H1 (cell line): ENCODE measurements around the gene SSH2. TPM values are rescaled to one million over a fixed set of nuclear protein-coding genes. Genes with fewer than 3 reads are reported as not detected.

ENCODE experiments used
- CTCF ChIA-PET: fragments of 300-600 bp; sonication (Branson Sonifier 250); formaldehyde crosslinking; loops from one replicate; lab custom pipeline; 2021; ENCODE audit not compliant: partially characterized antibody; lab: Charles Lee
- POLR2A ChIA-PET: fragments of 300-600 bp; sonication (Branson Sonifier 250); formaldehyde crosslinking; loops from one replicate; lab custom pipeline; 2021; ENCODE audit warnings: inconsistent platforms; ENCODE audit not compliant: partially characterized antibody; lab: Charles Lee
- DNase-seq, 2 experiments: peaks; one replicate each; pipeline versions ENCODE4 v3.0.0 to v3.0.0-alpha.2; 2010 to 2022; ENCODE audit warnings: low spot score in 2 of 2, low read depth in 1 of 2, mixed read lengths in 1 of 2
- FAIRE-seq: peaks from 2 replicates; lab custom pipeline; 2011; peaks lifted over from hg19 to GRCh38; lab: Jason Lieb, UNC
- H2AFZ ChIP-seq: 2 replicates; pipeline ENCODE4 v1.8.1; 2012; ENCODE audit warnings: low read length, inconsistent platforms
- H2AK5ac ChIP-seq: 2 replicates; pipeline ENCODE4 v1.6.1; 2013; ENCODE audit warnings: low read depth, low read length
- H2BK120ac ChIP-seq: replicated peaks from 2 replicates; pipeline ENCODE3; 2013; ENCODE audit warnings: low read depth, low read length, inconsistent platforms
- H2BK12ac ChIP-seq: 2 replicates; pipeline ENCODE4 v1.6.1; 2013; ENCODE audit warnings: low read depth, low read length
- H2BK15ac ChIP-seq: 2 replicates; pipeline ENCODE4 v1.6.1; 2013; ENCODE audit warnings: low read length
- H2BK20ac ChIP-seq: 2 replicates; pipeline ENCODE4 v1.6.1; 2013; ENCODE audit warnings: low read length
- H2BK5ac ChIP-seq: 2 replicates; pipeline ENCODE4 v1.6.1; 2013; ENCODE audit warnings: low read depth, low read length
- H3K14ac ChIP-seq: 2 replicates; pipeline ENCODE4 v1.6.1; 2013; ENCODE audit warnings: inconsistent platforms; ENCODE audit not compliant: insufficient read length
- H3K18ac ChIP-seq: 2 replicates; pipeline ENCODE4 v1.6.1; 2013; ENCODE audit warnings: low read length; ENCODE audit errors: extremely low read depth
- H3K23ac ChIP-seq: 2 replicates; pipeline ENCODE4 v1.6.1; 2013; ENCODE audit warnings: inconsistent platforms; ENCODE audit not compliant: insufficient read length
- H3K23me2 ChIP-seq: 2 replicates; pipeline ENCODE4 v1.6.1; 2013; ENCODE audit warnings: low read depth, low read length
- H3K27ac ChIP-seq: 2 replicates; pipeline ENCODE4 v1.6.1; 2011; ENCODE audit warnings: low read depth, low read length, inconsistent platforms
- H3K27me3 ChIP-seq, 4 experiments: replicated peaks in 1 of 4; 1 replicate in 1 of 4; 2 replicates in 3 of 4; pipeline versions ENCODE4 v1.6.1 to v1.8.1; 2011 to 2013; ENCODE audit warnings: low read length in 3 of 4, mild to moderate bottlenecking in 3 of 4, inconsistent platforms in 2 of 4, mixed read lengths in 2 of 4, moderate library complexity in 1 of 4; ENCODE audit not compliant: control insufficient read depth in 3 of 4, insufficient read depth in 3 of 4; ENCODE audit errors: extremely low read depth in 1 of 4
- H3K36me3 ChIP-seq, 4 experiments: 2 replicates each; pipeline versions ENCODE4 v1.6.1 to v1.8.1; 2011 to 2013; ENCODE audit warnings: mild to moderate bottlenecking in 4 of 4, low read length in 3 of 4, moderate library complexity in 2 of 4, control low read depth in 1 of 4, inconsistent platforms in 1 of 4; ENCODE audit not compliant: insufficient read depth in 4 of 4, control insufficient read depth in 2 of 4
- H3K4ac ChIP-seq: replicated peaks from 2 replicates; pipeline ENCODE3; 2013; ENCODE audit warnings: low read length, low read depth, mixed read lengths, inconsistent platforms; ENCODE audit not compliant: insufficient read length
- H3K4me1 ChIP-seq, 4 experiments: replicated peaks in 1 of 4; 1 replicate in 1 of 4; 2 replicates in 3 of 4; pipeline versions ENCODE4 v1.6.1 to v1.8.1; 2011 to 2013; ENCODE audit warnings: low read length in 3 of 4, inconsistent platforms in 2 of 4, mixed read lengths in 1 of 4; ENCODE audit not compliant: insufficient read depth in 4 of 4, control insufficient read depth in 3 of 4
- H3K4me2 ChIP-seq, 2 experiments: 2 replicates each; pipeline versions ENCODE4 v1.6.1 to v1.8.1; 2011 to 2013; ENCODE audit warnings: low read depth in 2 of 2, low read length in 2 of 2, control low read depth in 1 of 2, inconsistent platforms in 1 of 2, mild to moderate bottlenecking in 1 of 2; ENCODE audit not compliant: insufficient read depth in 1 of 2
- H3K4me3 ChIP-seq, 4 experiments: fragments of 200-600, 300-600 bp in 1 of 4; sonication (generic), shearing (Covaris generic), sonication (Bioruptor Twin) in 1 of 4; 2 replicates each; pipeline versions ENCODE4 v1.5.1 to v1.8.1; 2011 to 2016; ENCODE audit warnings: low read length in 4 of 4, low read depth in 3 of 4, control low read depth in 2 of 4, inconsistent platforms in 2 of 4, mild to moderate bottlenecking in 2 of 4, mixed read lengths in 1 of 4, moderate library complexity in 1 of 4; ENCODE audit not compliant: insufficient read depth in 2 of 4; ENCODE audit errors: extremely low read depth in 1 of 4
- H3K56ac ChIP-seq: replicated peaks from 2 replicates; pipeline ENCODE3; 2013; ENCODE audit warnings: low read depth, mild to moderate bottlenecking, mixed read lengths, low read length, inconsistent platforms; ENCODE audit not compliant: insufficient read length
- H3K79me1 ChIP-seq: 2 replicates; pipeline ENCODE4 v1.6.1; 2013; ENCODE audit warnings: low read depth, low read length, control low read depth
- H3K79me2 ChIP-seq, 2 experiments: 2 replicates each; pipeline versions ENCODE4 v1.6.1 to v1.8.1; 2012 to 2013; ENCODE audit warnings: low read length in 2 of 2, mild to moderate bottlenecking in 2 of 2, inconsistent platforms in 1 of 2; ENCODE audit not compliant: insufficient read depth in 2 of 2, control insufficient read depth in 1 of 2
- H3K9ac ChIP-seq, 4 experiments: replicated peaks in 1 of 4; 1 replicate in 1 of 4; 2 replicates in 3 of 4; pipeline versions ENCODE4 v1.6.1 to v1.8.1; 2011 to 2013; ENCODE audit warnings: low read depth in 3 of 4, low read length in 3 of 4, control low read depth in 2 of 4, mild to moderate bottlenecking in 2 of 4, moderate library complexity in 2 of 4, inconsistent platforms in 1 of 4; ENCODE audit errors: extremely low read depth in 1 of 4
- H3K9me3 ChIP-seq, 2 experiments: 2 replicates each; pipeline versions ENCODE4 v1.6.1 to v1.8.1; 2012 to 2013; ENCODE audit warnings: mild to moderate bottlenecking in 2 of 2, moderate library complexity in 2 of 2, control low read depth in 1 of 2, inconsistent platforms in 1 of 2, low read depth in 1 of 2, low read length in 1 of 2, mixed read lengths in 1 of 2; ENCODE audit not compliant: insufficient read depth in 2 of 2
- H4K20me1 ChIP-seq, 2 experiments: replicated peaks in 1 of 2; 2 replicates each; pipeline versions ENCODE3 to v1.8.1; 2011 to 2013; ENCODE audit warnings: inconsistent platforms in 2 of 2, low read length in 2 of 2, mild to moderate bottlenecking in 1 of 2; ENCODE audit not compliant: insufficient read depth in 2 of 2, control insufficient read depth in 1 of 2
- H4K5ac ChIP-seq: 2 replicates; pipeline ENCODE4 v1.6.1; 2013; ENCODE audit warnings: low read length, low read depth, mixed read lengths, inconsistent platforms; ENCODE audit not compliant: insufficient read length
- H4K8ac ChIP-seq: 2 replicates; pipeline ENCODE4 v1.8.0; 2013; ENCODE audit warnings: mild to moderate bottlenecking, moderate library complexity, low read length, inconsistent platforms; ENCODE audit not compliant: insufficient read depth; ENCODE audit errors: extremely low read depth
- H4K91ac ChIP-seq: replicated peaks from 2 replicates; pipeline ENCODE3; 2013; ENCODE audit warnings: low read length, mixed read lengths, inconsistent platforms; ENCODE audit not compliant: insufficient read length
- CEBPB ChIP-seq: IDR thresholded peaks from 2 replicates; pipeline ENCODE4 v1.6.1; 2012; ENCODE audit warnings: low read depth, low read length
- CHD1 ChIP-seq: IDR thresholded peaks from 2 replicates; pipeline ENCODE4 v1.6.1; 2012; ENCODE audit warnings: low read depth, low read length, improper control_type of control experiment
- HDAC2 ChIP-seq, 2 experiments: fragments of 300-600 bp in 1 of 2; sonication (generic) in 1 of 2; IDR thresholded peaks; 2 replicates each; pipeline ENCODE4 v1.6.1; 2011 to 2012; ENCODE audit warnings: low read depth in 2 of 2, low read length in 2 of 2, mild to moderate bottlenecking in 2 of 2, moderate library complexity in 2 of 2, borderline replicate concordance in 1 of 2, inconsistent platforms in 1 of 2
- PHF8 ChIP-seq: fragments of 200-600 bp; sonication (generic); conservative IDR thresholded peaks from 2 replicates; pipeline ENCODE4 v1.7.1; 2012; ENCODE audit warnings: low read depth, mild to moderate bottlenecking, inconsistent platforms, low read length, moderate library complexity
- POLR2A ChIP-seq, 2 experiments: IDR thresholded peaks; 1 replicate in 1 of 2; 2 replicates in 1 of 2; pipeline ENCODE4 v1.6.1; 2011; ENCODE audit warnings: low read depth in 2 of 2, low read length in 2 of 2, mild to moderate bottlenecking in 2 of 2; ENCODE audit errors: control extremely low read depth in 1 of 2
- SAP30 ChIP-seq: fragments of 300-600 bp; sonication (generic); IDR thresholded peaks from 2 replicates; pipeline ENCODE4 v1.7.1; 2012; ENCODE audit warnings: low read length, moderate library complexity, mild to moderate bottlenecking, inconsistent platforms; ENCODE audit not compliant: insufficient read depth, insufficient replicate concordance
- SP1 ChIP-seq: IDR thresholded peaks from 2 replicates; pipeline ENCODE4 v1.6.1; 2011; ENCODE audit warnings: low read depth, low read length
- SUZ12 ChIP-seq: fragments of 200-600 bp; sonication (generic); IDR thresholded peaks from 2 replicates; pipeline ENCODE4 v1.6.1; 2012; ENCODE audit warnings: mild to moderate bottlenecking, inconsistent platforms, low read length, moderate library complexity, mixed read lengths
- WGBS, 2 experiments: shearing (Covaris generic) in 1 of 2; methylation state at CpG; one replicate each; pipeline versions ENCODE4 v1.1.6 to v1.1.7; 2013 to 2015; ENCODE audit warnings: low lambda C conversion rate in 2 of 2, mixed read lengths in 2 of 2, inconsistent platforms in 1 of 2, low coverage in 1 of 2, missing lambda C conversion rate in 1 of 2; ENCODE audit not compliant: insufficient replicate concordance in 2 of 2, insufficient coverage in 1 of 2, insufficient read length in 1 of 2; ENCODE audit errors: extremely low coverage in 1 of 2, missing lambda C conversion rate in 1 of 2; 5-methylcytosine and 5-hydroxymethylcytosine counted together
- polyA plus RNA-seq, 7 experiments: library from polyadenylated mRNA; depleted of rRNA in 3 of 7; stranded (reverse) in 5 of 7; unstranded in 2 of 7; fragments of >200 nt in 5 of 7; fragments of 200-250 nt in 2 of 7; gene quantifications; 1 replicate in 5 of 7; 2 replicates in 1 of 7; 4 replicates in 1 of 7; pipeline versions ENCODE4 v1.2.1 to v1.2.3, GENCODE V29; 2011 to 2013; ENCODE audit warnings: missing spikeins in 2 of 7, mixed read lengths in 2 of 7
- total RNA-seq: library from RNA; stranded (reverse); fragmentation: NEBNext Ultra II Directional; extraction: Animal tissue kit (Norgen Biotek cat#: 25700); gene quantifications from 2 replicates; pipeline ENCODE4 v1.2.1, GENCODE V29; 2021
- TF ChIP-seq, protein P1 (sequence below), 3 experiments: IDR thresholded peaks; 1 replicate in 2 of 3; 2 replicates in 1 of 3; pipeline versions ENCODE4 v1.5.1 to v1.6.1; 2011; ENCODE audit warnings: low read length in 3 of 3, mild to moderate bottlenecking in 3 of 3, inconsistent platforms in 2 of 3, low read depth in 1 of 3, moderate library complexity in 1 of 3; ENCODE audit not compliant: insufficient read depth in 1 of 3; ENCODE audit errors: control extremely low read depth in 1 of 3

The SSH2 gene
- total and polyA plus RNA-seq, 2 of the 8 experiments (the other 6 are each of a cell fraction or from before 2014, with no cell fraction given), result 5.2 to 15.9 TPM

DNA sequence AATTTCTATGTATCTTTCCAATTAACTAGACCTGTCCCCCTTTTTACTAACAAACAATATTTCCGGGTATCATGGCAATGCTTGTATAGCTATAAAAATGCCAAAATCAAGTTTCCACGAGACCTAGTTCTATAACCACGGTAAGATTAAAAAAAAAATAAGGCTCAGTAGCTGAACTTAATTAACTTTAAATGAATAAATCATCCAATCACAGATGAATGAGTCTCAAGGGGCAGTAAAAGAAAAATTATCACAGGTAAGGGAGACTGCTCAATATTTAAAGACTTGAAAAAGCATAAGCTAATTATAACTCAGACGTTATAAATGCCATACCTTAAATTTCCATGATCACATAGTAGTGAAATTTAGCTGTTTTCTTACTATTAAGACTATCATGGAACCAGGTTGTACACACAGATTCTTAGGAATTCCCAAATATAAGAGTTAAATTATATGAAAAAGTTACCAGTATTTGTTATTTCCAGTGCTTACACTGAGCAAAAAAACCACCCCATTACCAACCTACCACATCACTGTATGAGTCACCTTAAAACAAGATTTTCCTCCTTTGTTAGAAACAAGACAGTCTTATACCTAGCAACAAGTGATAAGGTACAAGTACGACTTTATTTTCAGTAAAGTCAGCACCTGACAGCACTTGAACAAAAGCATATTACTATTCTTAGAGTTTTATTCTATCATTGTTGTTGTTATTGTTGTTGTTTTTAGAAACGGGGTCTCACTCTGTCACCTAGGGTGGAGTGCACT, 20.6 kb downstream of the SSH2 start:
- Histone ChIP-seq H3K4me2 (no peak overlapping the region), H3K27me3 (no peaks in the 10 kb centered on the region), H3K4ac (no peak overlapping the region), H3K9ac (no peak overlapping the region), H2AK5ac (no peak overlapping the region), H4K91ac (no peak overlapping the region), H3K23ac (no peak overlapping the region), H2BK20ac (no peak overlapping the region), H3K4me1 (no peaks in the 10 kb centered on the region), H3K79me2 (peaks cover 0 to 7% of the 10 kb centered on the region in 2 experiments; a peak in 1 of 4 replicates), H2BK120ac (no peak overlapping the region), H4K5ac (no peak overlapping the region), H3K27ac (no peak overlapping the region), H3K36me3 (no peaks in the 10 kb centered on the region), H3K9me3 (peaks cover 2 to 10% of the 10 kb centered on the region in 2 experiments; a peak in 3 of 4 replicates), H3K23me2 (no peaks in the 10 kb centered on the region), H2BK15ac (no peak overlapping the region), H3K18ac (no peak overlapping the region), H3K4me3 (no peak overlapping the region), H4K8ac (no peak overlapping the region), H4K20me1 (no peaks in the 10 kb centered on the region), H3K56ac (no peak overlapping the region), H3K79me1 (no peaks in the 10 kb centered on the region), H3K14ac (no peak overlapping the region), H2AFZ (no peak overlapping the region), H2BK12ac (no peak overlapping the region), H2BK5ac (no peak overlapping the region)
- CTCF ChIA-PET, result interaction anchor here (0.6 to 2.0 kb wide), 4 partner anchors 11 to 64 kb away, joined by 3 to 16 read pairs (median 3); partner anchors contain the start of gene SSH2
- no peak for FAIRE-seq
- WGBS, 2 experiments, result 82% methylated on average over 6 of the region's 6 CpGs; no CpG with 5 or more reads in 1 of the 2 experiments
- POLR2A ChIA-PET, result no interaction called here
- DNase-seq, result no peak
- no peak for TF ChIP-seq PHF8
- no peak for TF ChIP-seq SUZ12
- TF ChIP-seq, protein P1, sequence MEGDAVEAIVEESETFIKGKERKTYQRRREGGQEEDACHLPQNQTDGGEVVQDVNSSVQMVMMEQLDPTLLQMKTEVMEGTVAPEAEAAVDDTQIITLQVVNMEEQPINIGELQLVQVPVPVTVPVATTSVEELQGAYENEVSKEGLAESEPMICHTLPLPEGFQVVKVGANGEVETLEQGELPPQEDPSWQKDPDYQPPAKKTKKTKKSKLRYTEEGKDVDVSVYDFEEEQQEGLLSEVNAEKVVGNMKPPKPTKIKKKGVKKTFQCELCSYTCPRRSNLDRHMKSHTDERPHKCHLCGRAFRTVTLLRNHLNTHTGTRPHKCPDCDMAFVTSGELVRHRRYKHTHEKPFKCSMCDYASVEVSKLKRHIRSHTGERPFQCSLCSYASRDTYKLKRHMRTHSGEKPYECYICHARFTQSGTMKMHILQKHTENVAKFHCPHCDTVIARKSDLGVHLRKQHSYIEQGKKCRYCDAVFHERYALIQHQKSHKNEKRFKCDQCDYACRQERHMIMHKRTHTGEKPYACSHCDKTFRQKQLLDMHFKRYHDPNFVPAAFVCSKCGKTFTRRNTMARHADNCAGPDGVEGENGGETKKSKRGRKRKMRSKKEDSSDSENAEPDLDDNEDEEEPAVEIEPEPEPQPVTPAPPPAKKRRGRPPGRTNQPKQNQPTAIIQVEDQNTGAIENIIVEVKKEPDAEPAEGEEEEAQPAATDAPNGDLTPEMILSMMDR (IDR thresholded peaks at IDR 0.05; ENCODE audit: control extremely low read depth in 1 of 3, insufficient read depth in 1 of 3, low read depth in 1 of 3, low read length in 3 of 3), result no peak
- TF ChIP-seq SAP30, result no peak
- no peak for TF ChIP-seq CHD1
- no peak for TF ChIP-seq SP1
- TF ChIP-seq POLR2A (IDR thresholded peaks at IDR 0.05; ENCODE audit: control extremely low read depth in 1 of 2, low read depth in 2 of 2, low read length in 2 of 2), result no peak
- no peak for TF ChIP-seq CEBPB
- TF ChIP-seq HDAC2 (IDR thresholded peaks at IDR 0.05; ENCODE audit: borderline replicate concordance in 1 of 2, low read depth in 2 of 2, low read length in 2 of 2), result no peak
